ENCODE measurements around the gene CTNNA2. TPM values are rescaled to one million over a fixed set of nuclear protein-coding genes. Genes with fewer than 3 reads are reported as not detected.

Gene CTNNA2
- total RNA-seq, 1 experiment from 2014 or later: 5.5 TPM

- H2BK15ac ChIP-seq (ENCODE audit: low read depth, low read length): no peak overlapping the region
- no peak overlapping the region for H2BK12ac ChIP-seq (ENCODE audit: insufficient read length, low read depth, low read length)
- H3K27me3 ChIP-seq (ENCODE audit: insufficient read depth, low read length): no peaks in the 10 kb centered on the region
- no peak overlapping the region for H3K14ac ChIP-seq (ENCODE audit: insufficient read depth, low read length)
- no peaks in the 10 kb centered on the region for H4K20me1 ChIP-seq (ENCODE audit: control insufficient read depth, insufficient read depth, insufficient read length)
- H3K4me2 ChIP-seq (ENCODE audit: insufficient read depth, insufficient read length, low read length): no peak overlapping the region
- H3K23ac ChIP-seq (ENCODE audit: insufficient read length, low read depth, low read length): no peak overlapping the region
- TF ChIP-seq CTCF (conservative IDR thresholded peaks at IDR 0.05): peak; percentile 82
- no peak overlapping the region for H3T11ph ChIP-seq (ENCODE audit: low read length)
- Mint-ChIP-seq H3K4me3 (no peak overlapping the region), H3K36me3 (ENCODE audit: insufficient read depth in 1 of 3, low read depth in 3 of 3) (no peaks in the 10 kb centered on the region), H3K27ac (no peak overlapping the region; a peak in 1 of 7 replicates), H3K9me3 (no peaks in the 10 kb centered on the region), H3K27me3 (ENCODE audit: low read depth) (no peaks in the 10 kb centered on the region), H3K4me1 (peaks cover 0 to 7% of the 10 kb centered on the region in 2 experiments; a peak in 3 of 4 replicates)
- H3K79me1 ChIP-seq (ENCODE audit: insufficient read depth, low read depth, low read length, poor library complexity, severe bottlenecking): no peaks in the 10 kb centered on the region
- H2BK5ac ChIP-seq (ENCODE audit: insufficient read length, low read length): no peak overlapping the region
- H3K18ac ChIP-seq (ENCODE audit: insufficient read length, low read depth, low read length): no peak overlapping the region
- WGBS (ENCODE audit: extremely low coverage, insufficient read length, low lambda C conversion rate): no CpG with 5 or more reads among the region's 2 CpGs
- H3K27ac ChIP-seq (ENCODE audit: insufficient read length, low read depth, low read length): no peak overlapping the region
- H2BK120ac ChIP-seq (ENCODE audit: low read depth, low read length, poor library complexity, severe bottlenecking): no peak overlapping the region
- no peaks in the 10 kb centered on the region for H3K9me3 ChIP-seq (ENCODE audit: control insufficient read depth, low read depth, low read length)
- H3K23me2 ChIP-seq (ENCODE audit: insufficient read length, low read depth, low read length, poor library complexity, severe bottlenecking): no peaks in the 10 kb centered on the region
- no peaks in the 10 kb centered on the region for H3K4me1 ChIP-seq (ENCODE audit: insufficient read depth, low read length)
- no peak overlapping the region for H4K5ac ChIP-seq (ENCODE audit: insufficient read length, low read depth, low read length)
- H3K56ac ChIP-seq (ENCODE audit: insufficient read length, low read depth, low read length): no peak overlapping the region
- no peak overlapping the region for H2AK5ac ChIP-seq (ENCODE audit: insufficient read length, low read length)
- H2BK20ac ChIP-seq (ENCODE audit: low read depth, low read length, poor library complexity, severe bottlenecking): no peak overlapping the region
- H3K4ac ChIP-seq (ENCODE audit: low read depth, low read length): no peak overlapping the region
- no peak overlapping the region for H4K8ac ChIP-seq (replicated peaks; ENCODE audit: insufficient read length, low read depth, low read length)
- no peak overlapping the region for H2AFZ ChIP-seq (ENCODE audit: low read length)
- H4K91ac ChIP-seq (ENCODE audit: insufficient read length, low read depth, low read length): no peak overlapping the region
- peak; percentile 52 for DNase-seq
- H3K9ac ChIP-seq (ENCODE audit: extremely low read depth, insufficient read length, low read length): no peak overlapping the region
- no peaks in the 10 kb centered on the region for H3K79me2 ChIP-seq (ENCODE audit: insufficient read depth, low read length)
Observed at GRCh38 chr2:80073134-80073561, 560.3 kb downstream of the CTNNA2 start.

Data from H9 (cell line).